IMR-90 (cell line): ENCODE results near the gene ADCYAP1R1. TPM values are rescaled to one million over a fixed set of nuclear protein-coding genes. Genes with fewer than 3 reads are reported as not detected.

Experiments used
- ATAC-seq: fragments of 200-7000 bp; cut with Tn5 transposase; 2 replicates; pipeline ENCODE4 v1.9.1; 2020; ENCODE audit warnings: low read depth, mild to moderate bottlenecking, moderate library complexity
- BruUV-seq: library from RNA; stranded (reverse); fragments of 400-500 nt; replicated peaks from 2 replicates; lab custom pipeline; 2021; lab: Mats Ljungman, UMichigan
- CTCF ChIA-PET: fragments of 300-600 bp; formaldehyde crosslinking; extraction: SDS; loops from one replicate; lab custom pipeline; 2021; ENCODE audit warnings: antibody characterized with exemption; lab: Yijun Ruan, JAX
- POLR2A ChIA-PET: fragments of 300-600 bp; sonication (Branson Sonifier 250); formaldehyde crosslinking; loops from one replicate; lab custom pipeline; 2022; ENCODE audit warnings: antibody characterized with exemption; ENCODE audit not compliant: unreplicated experiment; lab: Charles Lee
- DNase-seq: peaks from one replicate; pipeline ENCODE4 v3.0.0; 2013
- H2AFZ ChIP-seq: replicated peaks from 2 replicates; pipeline ENCODE3; 2013; ENCODE audit warnings: low read length, mild to moderate bottlenecking; ENCODE audit not compliant: poor library complexity
- H2AK5ac ChIP-seq: 2 replicates; pipeline ENCODE4 v1.6.1; 2013; ENCODE audit warnings: low read depth, low read length, inconsistent platforms
- H2AK9ac ChIP-seq: replicated peaks from 2 replicates; pipeline ENCODE3; 2013; ENCODE audit warnings: mild to moderate bottlenecking, low read depth, low read length, moderate library complexity; ENCODE audit not compliant: poor library complexity
- H2BK120ac ChIP-seq: 2 replicates; pipeline ENCODE4 v1.6.1; 2013; ENCODE audit warnings: low read depth, low read length, inconsistent platforms
- H2BK15ac ChIP-seq: 3 replicates; pipeline ENCODE4 v1.6.1; 2013; ENCODE audit warnings: low read depth, low read length, inconsistent platforms
- H2BK20ac ChIP-seq: 2 replicates; pipeline ENCODE4 v1.6.1; 2013; ENCODE audit warnings: low read depth, mild to moderate bottlenecking, inconsistent platforms, low read length, moderate library complexity
- H2BK5ac ChIP-seq: 2 replicates; pipeline ENCODE4 v1.6.1; 2013; ENCODE audit warnings: mild to moderate bottlenecking, low read depth, low read length, inconsistent platforms; ENCODE audit not compliant: poor library complexity, severe bottlenecking
- H3K14ac ChIP-seq: replicated peaks from 2 replicates; pipeline ENCODE4 v1.6.1; 2013; ENCODE audit warnings: low read depth, low read length, inconsistent platforms
- H3K18ac ChIP-seq: 2 replicates; pipeline ENCODE4 v1.6.1; 2013; ENCODE audit warnings: low read depth, low read length, control low read depth
- H3K23ac ChIP-seq: 2 replicates; pipeline ENCODE4 v1.6.1; 2013; ENCODE audit warnings: low read depth, low read length, inconsistent platforms
- H3K27ac ChIP-seq: 2 replicates; pipeline ENCODE4 v1.5.1; 2013; ENCODE audit warnings: mild to moderate bottlenecking, control low read depth, low read length; ENCODE audit not compliant: insufficient read depth
- H3K27me3 ChIP-seq: 2 replicates; pipeline ENCODE4 v1.6.1; 2013; ENCODE audit warnings: low read length; ENCODE audit not compliant: control insufficient read depth, insufficient read depth
- H3K36me3 ChIP-seq: 2 replicates; pipeline ENCODE4 v1.6.1; 2013; ENCODE audit warnings: low read length, mixed read lengths; ENCODE audit not compliant: control insufficient read depth, insufficient read depth
- H3K4ac ChIP-seq: 2 replicates; pipeline ENCODE4 v1.6.1; 2013; ENCODE audit warnings: low read depth, low read length, inconsistent platforms
- H3K4me1 ChIP-seq: 2 replicates; pipeline ENCODE4 v1.6.1; 2013; ENCODE audit warnings: low read length, mixed read lengths; ENCODE audit not compliant: control insufficient read depth, insufficient read depth
- H3K4me2 ChIP-seq: 2 replicates; pipeline ENCODE4 v1.6.1; 2013; ENCODE audit warnings: low read depth, mild to moderate bottlenecking, control low read depth, low read length, moderate library complexity
- H3K4me3 ChIP-seq: 2 replicates; pipeline ENCODE4 v1.5.1; 2013; ENCODE audit warnings: low read depth, mild to moderate bottlenecking, control low read depth, low read length, moderate library complexity; ENCODE audit not compliant: insufficient read depth
- H3K56ac ChIP-seq: 2 replicates; pipeline ENCODE4 v1.6.1; 2013; ENCODE audit warnings: low read length, inconsistent platforms; ENCODE audit not compliant: insufficient read depth; ENCODE audit errors: extremely low read depth
- H3K79me1 ChIP-seq, 2 experiments: 2 replicates each; pipeline ENCODE4 v1.6.1; 2013; ENCODE audit warnings: low read length in 2 of 2, inconsistent platforms in 1 of 2, low read depth in 1 of 2
- H3K9ac ChIP-seq: 2 replicates; pipeline ENCODE4 v1.6.1; 2013; ENCODE audit warnings: low read depth, low read length, control low read depth
- H3K9me1 ChIP-seq: 2 replicates; pipeline ENCODE4 v1.6.1; 2013; ENCODE audit warnings: low read length, inconsistent platforms; ENCODE audit not compliant: insufficient read depth
- H3K9me3 ChIP-seq: 2 replicates; pipeline ENCODE4 v1.6.1; 2013; ENCODE audit warnings: low read length; ENCODE audit not compliant: control insufficient read depth, insufficient read depth
- H4K20me1 ChIP-seq: 2 replicates; pipeline ENCODE4 v1.6.1; 2013; ENCODE audit warnings: low read length, inconsistent platforms; ENCODE audit not compliant: insufficient read depth
- H4K5ac ChIP-seq: 2 replicates; pipeline ENCODE4 v1.6.1; 2013; ENCODE audit warnings: mild to moderate bottlenecking, low read depth, low read length, control low read depth
- H4K8ac ChIP-seq, 2 experiments: 2 replicates each; pipeline ENCODE4 v1.6.1; 2013; ENCODE audit warnings: low read depth in 2 of 2, low read length in 2 of 2, control low read depth in 1 of 2, inconsistent platforms in 1 of 2
- H4K91ac ChIP-seq: 2 replicates; pipeline ENCODE4 v1.6.1; 2013; ENCODE audit warnings: low read depth, low read length, inconsistent platforms; ENCODE audit not compliant: insufficient read depth
- CEBPB ChIP-seq: IDR thresholded peaks from 2 replicates; pipeline ENCODE4 v1.6.1; 2012; ENCODE audit warnings: low read depth, low read length, improper control_type of control experiment
- ELK1 ChIP-seq: fragments of 150-350 bp; IDR thresholded peaks from 2 replicates; pipeline ENCODE4 v1.6.1; 2016; ENCODE audit warnings: low read depth, mild to moderate bottlenecking, low read length, moderate library complexity, borderline replicate concordance
- FOS ChIP-seq: fragments of 150-350 bp; IDR thresholded peaks from 2 replicates; pipeline ENCODE4 v1.6.1; 2016; ENCODE audit warnings: low read depth, low read length
- MAFK ChIP-seq: IDR thresholded peaks from 2 replicates; pipeline ENCODE4 v1.6.1; 2012; ENCODE audit warnings: low read depth, low read length, improper control_type of control experiment
- RAD21 ChIP-seq: IDR thresholded peaks from 2 replicates; pipeline ENCODE4 v1.6.1; 2012; ENCODE audit warnings: low read length, improper control_type of control experiment
- RCOR1 ChIP-seq: IDR thresholded peaks from 2 replicates; pipeline ENCODE4 v1.6.1; 2012; ENCODE audit warnings: mild to moderate bottlenecking, low read length, improper control_type of control experiment; ENCODE audit not compliant: insufficient replicate concordance
- SMC3 ChIP-seq: fragments of 150-350 bp; IDR thresholded peaks from 2 replicates; pipeline ENCODE4 v1.6.1; 2016; ENCODE audit warnings: low read depth, mild to moderate bottlenecking, antibody characterized with exemption, low read length, moderate library complexity
- WGBS, 2 experiments: methylation state at CpG; one replicate each; pipeline versions ENCODE4 v1.1.5 to v1.1.7; 2013; ENCODE audit warnings: missing lambda C conversion rate in 2 of 2; ENCODE audit not compliant: insufficient read length in 1 of 2; ENCODE audit errors: extremely low coverage in 2 of 2; 5-methylcytosine and 5-hydroxymethylcytosine counted together
- dilution Hi-C: fragments of 300-500 bp; cut with HindIII; formaldehyde crosslinking; loops from one replicate; pipeline ENCODE4 v1.14.3; 2018; ENCODE audit warnings: low sequenced_read_pairs; ENCODE audit not compliant: unreplicated experiment
- in situ Hi-C: fragments of 300-500 bp; cut with MboI; formaldehyde crosslinking; loops from 3 replicates; pipeline ENCODE4 v1.14.3; 2019; ENCODE audit warnings: low sequenced_read_pairs, inconsistent platforms, mixed read lengths
- intact Hi-C: fragments of 100-400 bp; cut with micrococcal nuclease; formaldehyde crosslinking; loops from 2 replicates; pipeline ENCODE4 v1.10.0; 2022
- polyA plus RNA-seq, 3 experiments: library from polyadenylated mRNA; depleted of rRNA; stranded (reverse); fragments of >200 nt; gene quantifications; 2 replicates each; pipeline ENCODE4 v1.2.3, GENCODE V29; 2012; ENCODE audit warnings: low replicate concordance in 1 of 3
- total RNA-seq: library from RNA; depleted of rRNA; stranded (reverse); fragments of >200 nt; gene quantifications from 2 replicates; pipeline ENCODE4 v1.2.3, GENCODE V29; 2012
- TF ChIP-seq, protein P1 (sequence below): conservative IDR thresholded peaks from 2 replicates; pipeline ENCODE4 v1.5.1; 2012; ENCODE audit warnings: mild to moderate bottlenecking, low read depth, low read length, improper control_type of control experiment

Gene ADCYAP1R1
- total and polyA plus RNA-seq, 2 of the 4 experiments (the other 2 are of a cell fraction) = not detected

- no peaks in the 10 kb centered on the region; the same call in 1 of the 2 replicates for H3K4me1 ChIP-seq
- H3K23ac ChIP-seq = no peak overlapping the region
- 20% methylated on average over 1 of the region's 4 CpGs; no CpG with 5 or more reads in 1 of the 2 experiments for WGBS, 2 experiments
- no peak overlapping the region for H4K91ac ChIP-seq
- ChIA-PET POLR2A (interaction anchor here (0.6 to 1.4 kb wide), 2 partner anchors 10 to 139 kb away, joined by 4 to 6 read pairs; no protein-coding TSS in a partner anchor), CTCF (interaction anchor here (0.6 to 3.9 kb wide), 24 partner anchors 9 to 575 kb away, joined by 3 to 83 read pairs (median 4); partner anchors contain the start of gene INMT)
- in situ Hi-C loops (loop anchor here (5.0 kb wide), 2 partner anchors 140 to 320 kb away; no protein-coding TSS in a partner anchor), dilution Hi-C loops (no loop called here), intact Hi-C loops (loop anchor here (1.0 kb wide), 3 partner anchors 139 to 379 kb away; no protein-coding TSS in a partner anchor)
- no peak overlapping the region for H3K18ac ChIP-seq
- H4K8ac ChIP-seq = no peak overlapping the region
- H3K27me3 ChIP-seq = no peaks in the 10 kb centered on the region; the same call in 1 of the 2 replicates
- no peaks in the 10 kb centered on the region for H3K79me1 ChIP-seq
- DNase-seq (peak; percentile 90), ATAC-seq (peak; percentile 94)
- H3K9me3 ChIP-seq = no peaks in the 10 kb centered on the region
- no peak overlapping the region for H3K14ac ChIP-seq
- no peak overlapping the region for H3K4ac ChIP-seq
- no peak overlapping the region for H2AFZ ChIP-seq
- H2BK120ac ChIP-seq = no peak overlapping the region
- H3K27ac ChIP-seq = no peak overlapping the region
- no peaks in the 10 kb centered on the region for H4K20me1 ChIP-seq
- H2BK20ac ChIP-seq = no peak overlapping the region
- no peak overlapping the region for H4K5ac ChIP-seq
- BruUV-seq = no TSS peak
- H3K9me1 ChIP-seq = no peaks in the 10 kb centered on the region
- H2BK15ac ChIP-seq = no peak overlapping the region
- no peaks in the 10 kb centered on the region for H3K36me3 ChIP-seq
- no peak overlapping the region for H3K9ac ChIP-seq
- H2AK9ac ChIP-seq = no peak overlapping the region
- no peak overlapping the region for H2BK5ac ChIP-seq
- no peak overlapping the region for H2AK5ac ChIP-seq
- H3K4me3 ChIP-seq = no peak overlapping the region
- H3K56ac ChIP-seq = no peak overlapping the region
- no peak overlapping the region for H3K4me2 ChIP-seq
- TF ChIP-seq FOS (peak; percentile 33; the same call in 1 of the 2 replicates), MAFK (peak; percentile 68; the same call in 1 of the 2 replicates), RCOR1 (no peak), RAD21 (peak; percentile 84), ELK1 (no peak), CEBPB (peak; percentile 33; the same call in 1 of the 2 replicates), SMC3 (peak; percentile 75)
- TF ChIP-seq, protein P1, sequence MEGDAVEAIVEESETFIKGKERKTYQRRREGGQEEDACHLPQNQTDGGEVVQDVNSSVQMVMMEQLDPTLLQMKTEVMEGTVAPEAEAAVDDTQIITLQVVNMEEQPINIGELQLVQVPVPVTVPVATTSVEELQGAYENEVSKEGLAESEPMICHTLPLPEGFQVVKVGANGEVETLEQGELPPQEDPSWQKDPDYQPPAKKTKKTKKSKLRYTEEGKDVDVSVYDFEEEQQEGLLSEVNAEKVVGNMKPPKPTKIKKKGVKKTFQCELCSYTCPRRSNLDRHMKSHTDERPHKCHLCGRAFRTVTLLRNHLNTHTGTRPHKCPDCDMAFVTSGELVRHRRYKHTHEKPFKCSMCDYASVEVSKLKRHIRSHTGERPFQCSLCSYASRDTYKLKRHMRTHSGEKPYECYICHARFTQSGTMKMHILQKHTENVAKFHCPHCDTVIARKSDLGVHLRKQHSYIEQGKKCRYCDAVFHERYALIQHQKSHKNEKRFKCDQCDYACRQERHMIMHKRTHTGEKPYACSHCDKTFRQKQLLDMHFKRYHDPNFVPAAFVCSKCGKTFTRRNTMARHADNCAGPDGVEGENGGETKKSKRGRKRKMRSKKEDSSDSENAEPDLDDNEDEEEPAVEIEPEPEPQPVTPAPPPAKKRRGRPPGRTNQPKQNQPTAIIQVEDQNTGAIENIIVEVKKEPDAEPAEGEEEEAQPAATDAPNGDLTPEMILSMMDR = peak; percentile 86
Observed at GRCh38 chr7:31122649-31123058, 70.5 kb downstream of the ADCYAP1R1 start.
